Activated CD4-positive, alpha-beta T cell treated with anti-CD3 and anti-CD28 coated beads, Interleukin-10, Interleukin-2, amounts not matched to agents 100 ng/mL and 50 ng/mL, durations not matched to agents 16 hours and 8 hours (primary cell): ENCODE data around the gene NSD1.

Experiments
- DNase-seq: peaks from one replicate; pipeline ENCODE4 v3.0.0-alpha.2; 2020

The NSD1 gene

DNA sequence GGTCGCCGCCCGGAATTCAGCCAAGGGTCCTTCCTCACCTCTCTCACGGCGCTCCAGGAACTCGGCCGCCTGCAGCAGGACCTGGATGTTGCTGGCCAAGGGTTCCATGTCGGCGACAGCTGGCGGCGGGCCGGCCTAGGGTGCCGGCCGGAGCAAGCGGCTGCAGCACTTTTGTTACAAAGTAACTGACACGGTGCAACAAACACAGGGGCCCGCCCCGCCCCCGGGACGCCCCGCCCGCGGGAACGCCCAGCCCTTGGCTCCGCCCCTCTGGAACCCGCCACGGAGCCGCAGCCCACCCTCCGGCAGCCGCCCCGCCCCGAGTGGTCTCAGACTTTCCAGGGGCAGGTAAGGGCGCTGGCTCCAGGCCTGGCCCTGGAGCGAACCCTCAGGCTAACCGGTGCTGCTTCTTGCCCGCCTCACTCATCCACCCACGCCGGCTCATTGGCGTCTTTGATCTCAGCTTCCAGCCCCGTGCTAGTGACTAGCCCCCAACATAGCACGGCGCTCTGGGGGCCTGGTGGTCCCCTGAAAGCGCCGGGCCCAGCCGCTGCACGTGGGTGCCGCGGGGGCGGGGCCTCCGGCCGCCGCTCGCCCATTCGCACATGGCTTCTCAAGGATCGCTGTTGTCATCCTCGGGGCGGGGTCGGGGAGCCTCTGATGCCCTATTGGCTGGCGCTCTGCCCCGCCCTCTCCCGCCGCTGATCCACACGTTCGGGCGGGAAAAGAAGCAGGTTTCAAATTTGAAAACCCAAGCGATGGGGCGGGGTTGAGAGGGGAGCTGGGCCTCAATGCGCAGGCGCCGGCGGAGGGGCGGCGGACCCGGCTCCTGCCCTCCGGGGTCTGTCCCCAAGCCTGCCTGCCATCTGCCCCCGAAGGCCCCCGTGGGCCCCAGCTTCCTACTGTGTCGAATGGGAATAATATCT is 178.4 kb downstream of the NSD1 start, which contains the start of gene MXD3:
Gene MXD3, minus strand, starts transcription at position 176 of the 926 bp plus-strand sequence. Its CDS starts 68 bp downstream, at position 108.
- peak; percentile 99 for DNase-seq

DNA sequence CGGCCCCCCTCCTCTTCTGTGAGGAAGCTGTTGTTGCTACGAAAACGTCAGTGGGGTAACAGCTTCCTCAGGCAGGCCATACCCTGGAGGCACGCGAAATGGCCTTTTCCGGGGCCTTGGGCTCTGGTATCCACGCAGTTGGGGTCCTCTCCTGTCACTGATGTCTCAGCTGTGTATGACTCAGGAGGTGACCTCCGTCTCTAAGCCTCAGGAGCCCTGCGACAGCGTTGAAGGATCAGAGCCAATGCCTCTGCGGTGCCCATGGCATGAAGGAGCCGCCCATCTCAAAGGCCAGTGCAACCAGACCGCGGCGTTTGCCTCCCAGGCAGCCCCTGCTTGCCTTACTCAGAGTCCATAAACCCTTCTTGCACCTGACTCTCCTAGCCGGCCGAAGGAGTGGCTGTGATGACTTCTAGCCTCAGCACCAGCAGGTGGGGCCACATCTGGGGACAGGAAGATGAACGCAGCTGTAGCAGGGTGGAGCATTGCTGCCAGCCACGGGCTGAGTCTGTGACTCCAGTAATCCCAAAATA is 179.1 kb downstream of the NSD1 start:
- DNase-seq = peak; percentile 78

DNA sequence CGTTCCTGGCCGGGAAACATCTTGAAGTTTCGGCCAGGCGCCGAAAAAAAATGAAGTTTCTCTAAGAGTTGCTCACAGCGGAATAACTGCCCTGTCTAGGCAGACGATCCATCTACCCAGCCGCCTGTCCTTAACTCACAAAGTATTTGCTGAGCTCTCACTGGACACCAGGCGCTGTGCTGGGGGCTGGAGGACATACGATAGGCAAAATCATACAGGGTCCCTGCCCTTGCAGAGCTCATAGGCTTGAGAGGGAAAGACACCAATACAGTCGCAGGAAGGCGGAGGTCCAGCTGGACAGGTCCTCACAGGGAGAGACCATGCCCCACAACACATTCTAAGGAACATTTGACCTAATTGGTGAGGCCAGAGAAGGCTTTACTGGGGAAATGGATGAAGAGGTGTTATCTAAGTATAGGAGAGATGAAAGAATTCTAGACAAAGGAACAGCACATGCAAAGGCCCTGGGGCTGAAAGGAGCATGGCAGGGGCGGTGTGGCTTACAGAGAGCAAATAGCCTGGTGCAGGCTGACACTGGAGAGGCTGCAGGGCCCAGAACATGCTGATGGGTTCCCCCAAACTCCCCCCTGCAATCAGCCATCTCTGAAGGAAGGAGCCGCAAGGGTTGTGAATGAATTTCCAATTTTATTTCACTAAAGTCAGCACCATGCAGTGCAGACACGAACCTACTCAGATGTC is 180.1 kb downstream of the NSD1 start:
- DNase-seq = no peak

DNA sequence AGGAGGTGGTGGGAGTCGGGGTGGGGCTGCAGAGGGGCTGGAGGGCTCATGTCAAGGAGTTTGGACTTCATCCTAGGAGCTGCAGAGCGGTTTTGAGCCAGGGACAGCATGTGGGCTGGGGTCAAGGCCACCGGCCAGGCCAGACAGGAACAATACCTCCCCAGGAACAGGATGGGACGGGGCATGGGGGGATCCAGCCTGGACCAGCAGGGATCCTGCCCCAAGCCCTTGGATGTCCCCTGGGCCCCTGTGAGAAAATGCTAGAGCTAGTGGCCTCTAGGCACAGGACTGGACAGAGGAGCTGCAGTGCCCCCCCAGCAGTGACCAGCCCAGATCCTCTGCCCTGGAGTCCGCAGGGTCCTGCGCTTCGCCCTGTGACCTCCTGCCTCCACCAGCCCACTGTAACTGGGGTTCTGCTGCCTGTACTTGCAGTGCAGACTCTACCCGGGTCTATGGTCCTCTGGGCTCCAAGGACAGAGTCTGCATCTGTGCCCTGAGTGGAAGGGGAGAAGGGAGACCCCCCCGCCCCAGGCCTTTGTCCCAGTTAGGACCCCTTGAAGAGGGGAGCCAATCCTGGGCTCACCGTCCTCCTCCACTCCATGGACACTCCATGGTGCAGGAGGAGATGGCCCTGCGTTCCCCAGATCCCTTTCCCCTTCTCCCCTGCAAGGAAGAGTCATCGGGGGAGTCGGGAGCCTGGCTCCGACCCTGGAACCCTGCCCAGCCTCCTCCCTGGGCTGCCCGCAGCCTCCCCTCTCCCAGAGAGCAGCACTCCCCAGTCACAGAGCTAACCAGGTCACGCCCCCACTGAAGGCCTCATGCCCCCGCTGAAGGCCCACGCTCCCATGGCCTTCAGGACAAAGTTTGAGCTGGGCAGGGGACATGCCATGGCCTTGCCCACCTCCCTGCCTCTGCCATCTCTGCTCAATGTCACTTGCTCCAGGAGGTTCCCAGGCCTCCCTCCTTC is 181.1 kb downstream of the NSD1 start:
- no peak for DNase-seq

DNA sequence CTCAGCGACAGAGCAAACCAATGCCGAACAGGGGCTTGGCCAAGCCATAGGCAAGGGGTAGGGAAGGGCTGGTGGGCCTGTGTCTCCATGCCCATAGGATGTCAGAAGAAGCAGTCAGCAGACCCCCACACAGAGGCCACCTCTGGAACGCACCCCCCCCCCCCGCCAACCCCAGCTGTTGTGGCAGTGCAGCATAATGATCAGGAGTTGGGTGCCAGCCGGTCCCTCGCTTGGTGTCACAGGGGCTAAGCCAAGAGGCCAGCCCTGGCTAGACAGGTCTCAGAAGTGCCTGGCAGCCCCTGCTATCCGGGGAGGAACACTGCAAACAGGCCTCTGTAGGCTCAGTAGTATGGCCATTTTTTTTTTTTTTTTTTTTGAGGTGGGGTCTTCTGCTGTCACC is 181.8 kb downstream of the NSD1 start:
- DNase-seq = no peak

DNA sequence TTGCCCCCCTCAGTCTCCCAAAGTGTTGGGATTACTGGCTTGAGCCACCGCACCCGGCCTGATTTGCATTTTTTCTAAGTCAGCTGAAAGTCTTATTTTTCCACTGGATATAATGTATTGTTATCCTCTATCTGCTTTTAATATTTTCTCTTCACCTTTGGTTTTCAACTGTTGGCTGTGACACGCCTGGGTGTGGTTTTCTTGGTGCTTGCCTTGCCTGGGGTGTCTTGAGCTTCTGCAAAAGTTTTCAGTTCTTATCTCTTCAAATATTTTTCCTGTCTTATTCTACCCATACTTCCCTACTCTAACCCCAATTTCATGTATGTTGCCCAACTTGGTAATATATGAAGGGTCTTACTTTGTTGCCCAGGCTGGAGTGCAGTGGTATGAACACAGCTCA is 182.4 kb downstream of the NSD1 start:
- DNase-seq = no peak

DNA sequence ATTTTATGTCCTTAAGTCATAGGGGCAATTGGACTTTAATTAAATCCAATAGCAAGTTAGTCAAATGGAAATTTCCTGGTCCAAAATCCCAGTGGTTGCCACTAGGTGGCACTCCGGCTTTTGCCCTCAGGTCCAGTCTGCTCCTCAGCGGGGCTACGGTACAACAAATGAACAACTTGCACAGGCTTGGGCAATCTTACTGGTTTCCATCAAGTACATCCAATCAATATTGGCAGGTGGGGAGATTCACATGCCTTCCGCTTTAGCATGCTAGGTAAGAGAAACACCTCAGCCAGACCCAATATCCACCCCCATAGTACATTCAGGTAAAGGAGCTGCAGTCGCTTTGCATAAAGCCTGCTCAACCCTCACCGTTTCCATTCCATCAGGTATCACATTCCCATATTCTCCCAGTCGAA is 184.4 kb downstream of the NSD1 start:
- peak; percentile 82 for DNase-seq

DNA sequence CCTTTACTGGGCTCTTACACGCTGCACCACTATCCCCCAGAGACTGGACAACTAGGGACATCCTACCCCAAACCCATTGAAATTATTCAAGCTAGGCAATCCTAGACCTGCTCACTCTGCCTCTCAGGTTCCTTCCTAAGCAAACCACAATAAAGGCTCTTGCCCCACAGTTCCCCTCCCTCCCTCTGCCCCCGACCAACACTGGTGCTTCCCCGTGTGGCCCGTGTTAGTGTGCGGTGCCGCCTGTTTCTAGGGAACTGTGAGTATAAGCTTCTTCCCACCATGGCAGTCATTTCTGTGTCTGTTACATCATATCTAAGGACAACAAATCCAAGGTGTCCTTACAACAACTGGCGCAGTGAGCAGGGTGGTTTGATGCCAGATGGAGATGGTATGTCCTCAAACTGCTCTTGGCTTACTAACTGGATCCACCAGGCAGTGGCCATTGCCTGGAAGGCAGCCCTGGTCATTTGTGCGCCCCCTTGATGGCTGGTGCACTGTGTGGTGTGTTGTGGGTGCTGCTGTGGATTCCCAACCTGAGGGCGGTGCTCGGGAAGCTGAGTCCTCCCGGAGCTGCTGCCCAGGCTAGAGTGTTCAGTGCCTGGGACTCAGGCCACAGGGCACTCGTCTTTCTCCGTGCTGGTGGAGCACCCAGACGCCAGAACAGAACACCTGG is 186.5 kb downstream of the NSD1 start:
- DNase-seq = no peak

DNA sequence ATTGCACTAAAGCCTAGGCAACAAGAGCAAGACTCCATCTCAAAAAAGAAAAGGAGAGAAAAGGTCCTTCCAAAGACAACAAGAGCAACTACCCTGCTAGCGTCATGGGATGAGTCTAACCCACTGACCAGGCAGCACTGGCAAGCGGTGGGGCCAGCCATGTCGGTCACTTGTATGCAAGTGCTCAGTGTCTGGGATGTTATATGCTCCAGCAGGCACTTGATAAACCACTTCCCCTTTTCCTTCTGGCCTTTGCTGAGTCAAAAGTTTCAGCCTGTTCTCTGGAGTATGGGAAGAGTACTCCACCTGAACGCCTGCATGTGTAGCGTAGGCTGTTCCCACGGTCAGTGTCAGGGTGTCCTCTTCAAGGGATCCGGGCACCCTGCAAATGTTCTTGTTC is 187.3 kb downstream of the NSD1 start:
- DNase-seq = no peak

DNA sequence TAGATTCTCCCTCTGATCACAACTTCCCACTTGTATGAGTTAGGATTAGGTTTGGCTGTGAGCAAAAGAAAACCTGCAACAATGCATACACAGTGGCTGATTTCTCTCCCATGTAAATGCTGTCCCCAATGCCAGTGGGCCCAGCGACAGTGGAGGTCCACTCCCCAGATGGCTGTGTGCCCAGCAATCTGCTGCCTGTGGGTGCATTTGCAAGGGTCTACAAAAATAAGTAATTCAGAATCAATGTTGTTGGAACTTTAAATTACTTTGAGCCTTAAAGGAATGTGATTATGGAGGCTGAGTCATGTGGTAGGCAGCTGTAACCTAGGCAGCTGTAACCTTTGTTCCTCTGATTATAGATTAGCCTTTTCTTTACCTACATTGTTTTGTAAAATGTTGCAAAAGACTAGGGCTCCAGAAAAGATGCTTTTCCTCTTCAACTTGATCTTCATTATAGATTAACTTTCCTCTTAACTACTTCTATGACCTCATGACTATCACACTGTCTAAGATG is 192.4 kb downstream of the NSD1 start:
- DNase-seq = no peak

DNA sequence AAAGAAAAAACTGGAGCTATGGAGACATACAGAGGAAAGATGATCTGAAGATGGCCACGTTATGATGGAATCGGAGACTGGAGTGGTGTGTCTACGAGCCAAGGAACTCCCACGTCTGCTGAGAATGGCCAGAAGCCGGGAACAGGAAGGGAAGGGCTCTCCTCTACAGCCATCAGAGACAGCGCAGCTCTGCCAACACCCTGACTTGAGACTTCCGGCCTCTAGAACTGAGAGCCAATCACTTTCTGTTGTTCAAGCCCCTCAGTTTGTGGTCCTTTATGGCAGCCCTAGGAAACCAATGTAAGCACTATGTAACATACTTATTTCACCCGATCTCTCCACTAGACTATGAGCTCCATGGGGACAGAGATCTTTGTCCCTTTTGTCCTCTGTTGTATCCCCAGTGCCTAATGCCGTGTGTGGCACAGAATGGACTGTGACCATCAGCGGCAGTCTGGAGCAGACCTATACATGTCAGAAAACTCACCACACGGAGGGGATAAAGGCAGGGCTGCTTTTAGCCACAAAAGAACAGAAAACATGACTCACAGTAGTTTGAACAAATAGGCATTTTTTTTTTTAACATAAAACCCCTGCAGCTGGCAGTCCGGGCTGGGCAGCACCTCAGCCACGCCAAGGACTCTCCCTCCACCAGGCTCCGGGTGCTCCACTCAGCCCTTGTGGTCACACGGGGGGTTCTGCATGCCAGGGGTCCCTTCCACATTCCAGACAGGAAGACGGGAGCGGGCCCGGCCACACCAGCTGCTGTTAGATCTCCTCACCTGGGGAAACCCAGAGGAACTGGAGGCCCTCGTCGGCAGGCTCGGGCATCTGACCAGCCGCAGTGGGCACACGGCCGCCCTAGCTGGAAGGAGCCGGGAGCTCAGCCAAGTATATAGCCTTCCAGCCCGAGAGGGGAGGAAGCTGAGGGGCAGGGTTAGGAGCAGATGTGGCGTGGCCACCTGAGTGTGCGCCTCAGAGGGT is 194.3 kb downstream of the NSD1 start:
- DNase-seq = no peak

DNA sequence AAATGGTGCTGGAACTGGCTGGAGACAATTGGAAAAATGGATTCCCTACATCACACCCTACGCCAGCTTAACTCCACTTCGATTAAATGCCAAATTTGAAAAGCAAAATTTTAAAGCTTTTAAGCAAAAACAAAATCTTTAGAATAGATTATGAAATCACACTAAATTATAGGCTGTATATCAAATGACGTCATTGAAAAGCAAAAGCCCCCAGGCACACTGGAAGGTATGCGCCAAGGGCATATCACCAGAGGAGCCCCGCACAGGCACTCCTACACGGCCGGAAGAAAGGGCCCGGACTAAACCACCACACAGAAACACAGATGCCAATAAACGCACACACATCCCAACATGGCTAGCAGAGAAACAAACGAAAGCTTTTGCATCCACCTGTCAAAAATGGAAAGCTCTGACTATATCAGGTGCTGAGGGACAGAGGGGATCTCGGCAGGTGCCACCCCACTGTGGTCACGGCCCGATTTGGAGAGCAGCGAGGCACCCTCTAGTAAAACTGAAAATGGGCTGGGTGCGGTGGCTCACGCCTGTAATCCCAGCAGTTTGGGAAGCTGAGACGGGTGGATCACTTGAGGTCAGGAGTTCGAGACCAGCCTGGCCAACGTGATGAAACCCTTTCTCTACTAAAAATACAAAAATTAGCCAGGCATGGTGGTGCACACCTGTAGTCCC is 195.1 kb downstream of the NSD1 start:
- DNase-seq = no peak

DNA sequence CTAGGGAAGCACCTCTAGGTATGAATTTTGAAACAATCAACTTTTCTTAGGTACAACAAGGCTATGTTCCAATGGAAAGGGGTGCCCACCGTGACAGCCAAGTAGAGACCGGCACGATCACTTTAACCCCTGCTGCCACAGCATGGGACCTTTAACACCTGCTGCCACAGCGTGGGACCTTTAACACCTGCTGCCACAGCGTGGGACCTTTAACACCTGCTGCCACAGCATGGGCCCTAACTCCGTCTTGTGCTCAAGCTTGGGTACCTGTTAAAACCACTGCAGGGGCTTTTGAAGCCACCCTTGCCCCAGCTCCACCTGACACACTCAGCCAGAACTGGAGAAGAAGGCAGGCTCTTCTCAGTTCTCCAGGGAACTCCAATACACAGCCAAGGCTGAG is 196.3 kb downstream of the NSD1 start:
- no peak for DNase-seq

DNA sequence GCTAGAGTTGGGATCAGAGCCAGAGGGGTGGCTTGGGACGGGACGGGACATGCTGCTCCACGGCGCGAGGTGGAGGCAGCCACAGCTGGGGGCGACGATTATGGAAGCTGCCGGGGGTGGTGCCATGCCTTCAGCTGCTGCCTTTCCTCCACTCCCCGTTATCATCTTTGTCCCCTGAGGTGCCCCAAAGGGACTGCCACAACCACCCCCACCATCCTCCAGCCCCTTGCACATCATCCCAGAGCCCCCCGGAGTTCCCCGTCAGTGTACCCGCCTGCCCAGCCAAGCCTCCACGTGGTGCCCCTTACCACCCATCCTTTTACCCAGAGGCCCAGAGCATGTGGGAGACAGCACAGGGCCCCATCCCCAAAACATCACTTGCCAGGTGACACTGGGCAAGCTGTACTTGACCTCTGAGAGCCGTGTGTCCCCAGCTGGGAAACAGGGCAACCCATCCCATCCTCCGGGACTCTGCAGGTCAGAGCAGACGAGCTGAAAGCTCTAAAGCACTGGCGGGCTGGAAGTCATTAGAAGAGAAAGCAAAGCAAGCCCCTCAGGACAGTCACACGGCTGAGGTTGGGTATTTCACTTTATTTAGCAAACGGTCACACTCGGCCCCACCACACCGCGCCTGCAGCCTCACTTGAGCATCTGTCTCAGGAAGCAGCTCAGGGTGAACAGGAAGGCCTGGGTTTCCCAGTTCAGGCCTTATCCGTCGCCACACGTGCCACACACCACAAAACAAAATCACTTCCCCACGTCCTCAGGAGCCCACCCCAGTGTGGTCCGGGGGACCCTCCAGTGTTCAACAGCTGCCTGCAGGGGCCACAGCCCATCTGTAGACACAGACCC is 197.6 kb downstream of the NSD1 start:
- DNase-seq = no peak

DNA sequence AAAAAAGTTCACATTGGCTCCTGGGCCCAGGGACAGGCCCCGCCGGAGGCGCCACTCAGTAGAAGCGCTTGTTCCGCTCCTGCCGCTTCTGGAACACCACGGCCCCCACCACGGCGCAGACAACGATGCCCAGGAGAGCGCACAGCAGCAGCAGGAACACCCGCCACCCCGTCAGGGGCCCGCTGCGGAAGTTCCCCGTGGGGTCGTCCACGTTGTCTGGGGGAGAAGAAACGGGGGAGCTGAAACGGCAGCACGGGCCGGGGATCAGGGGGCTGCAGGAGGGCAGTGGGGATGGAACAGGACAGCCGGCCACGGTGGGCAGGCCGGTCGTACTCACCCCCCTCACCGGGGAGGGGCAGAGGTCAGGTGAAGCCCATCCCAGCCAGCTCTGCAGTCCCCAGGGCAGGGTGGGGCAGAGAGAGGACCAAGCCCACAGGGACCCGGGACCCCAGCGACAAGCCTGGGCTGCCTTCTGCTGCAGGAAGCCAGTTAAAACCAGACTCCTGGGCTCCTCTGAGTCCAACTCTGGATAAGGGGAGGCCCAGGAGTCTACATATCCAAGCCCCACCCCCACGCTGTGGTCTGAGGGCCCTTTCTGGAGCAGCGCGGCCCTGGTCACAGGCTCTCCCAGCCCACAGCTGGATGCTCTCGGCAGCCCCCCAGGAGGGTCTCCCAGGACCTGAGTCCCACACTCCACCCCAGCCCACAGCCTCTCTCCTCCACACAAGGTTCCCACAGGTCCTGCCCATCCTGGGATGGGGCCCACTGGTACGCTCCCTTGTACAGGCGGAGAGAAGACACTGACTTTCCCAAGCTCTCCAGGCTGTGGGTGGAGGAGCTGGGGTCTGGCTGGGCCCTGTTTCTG is 198.7 kb downstream of the NSD1 start:
- no peak for DNase-seq

DNA sequence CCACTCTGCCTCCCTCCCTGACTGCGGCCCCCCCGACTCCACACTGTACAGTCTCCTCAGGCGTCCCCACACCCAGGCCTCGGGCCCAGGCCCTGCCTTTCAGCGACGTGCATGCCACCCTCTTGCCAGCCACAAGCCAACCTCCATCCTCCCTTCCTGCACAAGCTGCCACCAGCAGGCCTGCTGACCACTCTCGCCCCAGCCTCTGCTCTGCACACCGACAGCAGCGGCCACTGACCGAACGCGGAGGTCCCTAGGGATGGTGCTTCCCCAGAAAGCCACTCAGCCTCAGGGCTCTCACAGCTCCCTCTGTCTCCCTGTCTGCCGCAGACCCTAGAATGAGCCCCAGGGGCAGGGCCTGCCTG is 199.3 kb downstream of the NSD1 start:
- no peak for DNase-seq

DNA sequence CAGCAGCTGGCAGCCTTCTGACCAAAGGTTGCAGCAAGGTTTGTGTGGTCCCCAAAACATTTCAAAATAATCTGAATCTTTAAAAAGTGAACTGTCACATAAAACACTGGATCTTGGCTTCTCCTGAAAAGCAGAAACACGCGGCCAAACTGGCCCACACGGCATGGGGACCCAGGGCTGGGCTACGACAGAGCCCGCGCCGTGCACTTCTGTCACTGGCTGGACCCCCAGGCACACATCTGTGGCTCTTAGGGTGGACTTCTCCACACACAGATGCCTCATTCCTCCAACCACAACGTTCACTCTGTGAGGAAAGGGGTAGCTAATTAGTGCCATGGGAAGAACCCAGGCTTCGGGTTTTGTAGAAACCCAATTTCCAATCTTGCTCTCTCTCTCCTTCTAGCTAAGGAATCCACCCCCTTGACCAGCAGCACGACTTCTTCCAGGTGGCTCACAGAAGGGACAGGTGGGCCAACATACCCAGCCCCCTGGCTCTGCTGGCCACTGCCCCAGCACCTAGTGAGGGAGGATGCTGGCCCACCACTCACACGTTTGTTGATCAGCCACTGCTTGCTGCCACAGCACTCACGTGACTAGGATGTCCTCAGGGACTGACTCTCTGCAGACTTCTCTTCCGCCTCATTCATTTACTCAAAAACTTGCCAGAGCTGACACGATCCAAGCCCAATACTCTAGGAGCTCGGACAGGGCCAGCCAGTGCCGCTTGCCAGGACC is 200.0 kb downstream of the NSD1 start:
- no peak for DNase-seq
